HG02571 (cell line): ENCODE data around the gene WNK1.
A peak's percentile ranks its signal among the peaks of the same experiment; 100 is the strongest.
"Not testable (repeated sequence)": the region's sequence is repeated elsewhere in the genome, so short reads cannot be mapped to it uniquely, and the experiment has no call there.

ENCODE experiments used
- ATAC-seq: cut with Tn5 transposase; IDR thresholded peaks from one replicate; pipeline ENCODE4 v1.9.1; 2021; ENCODE audit warnings: mild to moderate bottlenecking, moderate library complexity; ENCODE audit not compliant: unreplicated experiment

Gene WNK1

GRCh38 chr12:740921-741320 lies 11.5 kb upstream of the WNK1 start:
- no peak for ATAC-seq

- ATAC-seq: no peak
Measured at GRCh38 chr12:749751-750270, 2.6 kb upstream of the WNK1 start.

GRCh38 chr12:750366-751191 lies 1.8 kb upstream of the WNK1 start:
- no peak for ATAC-seq

- ATAC-seq: peak; percentile 32
Measured at GRCh38 chr12:751192-751998, 984 bp upstream of the WNK1 start.

- peak; percentile 25 for ATAC-seq
Measured at GRCh38 chr12:752695-753610, 574 bp downstream of the WNK1 start.

GRCh38 chr12:753611-754472 lies 1.5 kb downstream of the WNK1 start:
- ATAC-seq: no peak

GRCh38 chr12:754473-754820 lies 2.1 kb downstream of the WNK1 start:
- no peak for ATAC-seq

GRCh38 chr12:754851-755562 lies 2.6 kb downstream of the WNK1 start:
- no peak for ATAC-seq

- no peak for ATAC-seq
Measured at GRCh38 chr12:759628-760027, 7.2 kb downstream of the WNK1 start.

GRCh38 chr12:761256-761655 lies 8.9 kb downstream of the WNK1 start:
- ATAC-seq: no peak

- no peak for ATAC-seq
Measured at GRCh38 chr12:765840-766239, 13.5 kb downstream of the WNK1 start.

- no peak for ATAC-seq
Measured at GRCh38 chr12:768434-768833, 16.1 kb downstream of the WNK1 start.

GRCh38 chr12:770479-770878 lies 18.1 kb downstream of the WNK1 start:
- ATAC-seq: no peak

- no peak for ATAC-seq
Measured at GRCh38 chr12:772056-772697, 19.8 kb downstream of the WNK1 start.

- ATAC-seq: no peak
Measured at GRCh38 chr12:774051-774614, 21.8 kb downstream of the WNK1 start.

- ATAC-seq: not testable (repeated sequence)
Measured at GRCh38 chr12:775973-776771, 23.8 kb downstream of the WNK1 start.

- ATAC-seq: not testable (repeated sequence)
Measured at GRCh38 chr12:776772-777373, 24.5 kb downstream of the WNK1 start.
